Stomach (tissue), 19 donors: ENCODE data around the gene KRTAP7-1. TPM values are rescaled to one million over a fixed set of nuclear protein-coding genes. Genes with fewer than 3 reads are reported as not detected.

Experiments used
- DNase-seq, 2 donors: peaks; one replicate each; pipeline versions ENCODE4 v3.0.0 to v3.0.0-alpha.2; 2013 to 2019
- H3K27ac ChIP-seq, 5 donors: fragments of 200-600 bp in 4 of 5; sonication (generic) in 4 of 5; one replicate each; pipeline ENCODE4 v1.5.1; 2013 to 2019; ENCODE audit warnings: mild to moderate bottlenecking in 1 of 5, moderate library complexity in 1 of 5
- H3K27me3 ChIP-seq, 3 donors: fragments of 200-600 bp; sonication (generic); one replicate each; pipeline ENCODE4 v1.5.1; 2017 to 2019; ENCODE audit warnings: mixed run types in 1 of 3
- H3K36me3 ChIP-seq, 4 donors: fragments of 200-600 bp; sonication (generic); 1 replicate in 3 of 4; 2 replicates in 1 of 4; pipeline ENCODE4 v1.5.1; 2016 to 2019
- H3K4me1 ChIP-seq, 4 donors: fragments of 200-600 bp; sonication (generic); one replicate each; pipeline ENCODE4 v1.5.1; 2016 to 2019
- H3K4me3 ChIP-seq, 4 donors: fragments of 200-600 bp; sonication (generic) in 3 of 4; one replicate each; pipeline ENCODE4 v1.5.1; 2016 to 2019; ENCODE audit warnings: mild to moderate bottlenecking in 1 of 4
- H3K9me3 ChIP-seq, 4 donors: fragments of 200-600 bp; sonication (generic); one replicate each; pipeline ENCODE4 v1.5.1; 2016 to 2019
- EP300 ChIP-seq: sonication (generic); formaldehyde crosslinking; IDR thresholded peaks from one replicate; pipeline ENCODE4 v1.6.1; 2017; ENCODE audit warnings: antibody characterized with exemption
- POLR2A ChIP-seq, 4 donors: fragments of 450-650 bp; IDR thresholded peaks; one replicate each; pipeline ENCODE4 v1.6.1; 2016; ENCODE audit warnings: antibody characterized with exemption in 4 of 4, control low read depth in 2 of 4, mild to moderate bottlenecking in 1 of 4, moderate library complexity in 1 of 4
- POLR2AphosphoS5 ChIP-seq, 3 donors: sonication (generic); formaldehyde crosslinking; IDR thresholded peaks; one replicate each; pipeline ENCODE4 v1.6.1; 2016; ENCODE audit warnings: antibody characterized with exemption in 3 of 3
- WGBS, 5 donors: extraction: QIAGEN DNeasy Blood & Tissue Kit in 3 of 5; methylation state at CpG; one replicate each; pipeline versions ENCODE4 v1.1.5 to v1.1.7; 2013 to 2018; 5-methylcytosine and 5-hydroxymethylcytosine counted together
- intact Hi-C: fragments of 100-400 bp; cut with DNase I; formaldehyde crosslinking; loops from one replicate; pipeline ENCODE4 v1.15.1; 2023; ENCODE audit warnings: low total_unique reads
- long read RNA-seq, 10 donors: transcript quantifications; one replicate each; lab custom pipeline, GENCODE V29; 2026
- polyA plus RNA-seq, 3 donors: library from polyadenylated mRNA; stranded (reverse); fragments of 200-250 nt; gene quantifications; one replicate each; pipeline ENCODE4 v1.2.3, GENCODE V29; 2013
- total RNA-seq, 5 donors: library from RNA; depleted of rRNA; stranded (reverse); fragments of >200 nt; gene quantifications; one replicate each; pipeline versions ENCODE4 v1.1.0 to v1.2.3, GENCODE V29; 2014 to 2016
- TF ChIP-seq, protein P1 (sequence below), 7 experiments: fragments of 450-650 bp in 4 of 7; fragments of 200-600 bp in 3 of 7; sonication (generic) in 3 of 7; IDR thresholded peaks; one replicate each; pipeline ENCODE4 v1.5.1; 2016 to 2019; ENCODE audit warnings: antibody characterized with exemption in 7 of 7, control low read depth in 2 of 7, mild to moderate bottlenecking in 1 of 7
- donor health status: healthy with polysubstance abuse.
- donor health status: Bipolar disorder and iron deficiency.
- donor health status: healthy.

Gene KRTAP7-1
- total RNA-seq: not detected
- polyA plus RNA-seq: not detected
- long read RNA-seq, donor 1: 0 reads
- long read RNA-seq, donor 2: 0 reads
- long read RNA-seq, donor 3: 0 reads
- long read RNA-seq, donor 4: 0 reads
- long read RNA-seq, donor 5: 0 reads
- long read RNA-seq, donor 6: 0 reads
- long read RNA-seq, donor 7: 0 reads
- long read RNA-seq, donor 8: 0 reads
- long read RNA-seq, donor 9: 0 reads
- long read RNA-seq, donor 10: 0 reads

DNA sequence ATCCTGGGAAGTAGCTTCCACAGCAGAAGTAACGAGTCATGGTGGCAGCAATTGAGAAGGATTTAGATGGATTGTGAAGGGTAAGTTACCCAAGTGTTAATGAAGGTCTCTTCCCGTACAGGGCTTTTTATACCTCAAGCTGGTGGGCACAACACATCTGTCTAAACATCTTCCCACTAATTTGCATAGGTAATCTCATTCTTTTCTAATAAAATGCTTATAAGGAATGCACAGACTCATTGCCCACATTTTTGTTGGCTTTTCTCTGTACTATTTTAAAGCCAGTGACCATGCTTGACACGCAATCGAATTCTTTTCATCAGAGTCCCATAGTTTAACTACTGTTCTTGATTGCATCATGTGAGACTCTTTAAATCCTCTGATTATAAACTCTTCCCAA lies at the start of gene KRTAP7-1:
KRTAP7-1 (minus strand) TSS at position 101 of the 400 bp plus-strand sequence; CDS start at position 40, 61 bp downstream.
- Histone ChIP-seq H3K36me3 (no peaks in the 10 kb centered on the region), H3K27ac (no peak within 1 kb of the TSS), H3K4me1 (no peaks in the 10 kb centered on the region), H3K27me3 (no peaks in the 10 kb centered on the region), H3K9me3 (peaks cover 0 to 7% (median 3%) of the 10 kb centered on the region in 4 donors), H3K4me3 (no peak within 1 kb of the TSS)
- DNase-seq: no peak
- TF ChIP-seq, protein P1, sequence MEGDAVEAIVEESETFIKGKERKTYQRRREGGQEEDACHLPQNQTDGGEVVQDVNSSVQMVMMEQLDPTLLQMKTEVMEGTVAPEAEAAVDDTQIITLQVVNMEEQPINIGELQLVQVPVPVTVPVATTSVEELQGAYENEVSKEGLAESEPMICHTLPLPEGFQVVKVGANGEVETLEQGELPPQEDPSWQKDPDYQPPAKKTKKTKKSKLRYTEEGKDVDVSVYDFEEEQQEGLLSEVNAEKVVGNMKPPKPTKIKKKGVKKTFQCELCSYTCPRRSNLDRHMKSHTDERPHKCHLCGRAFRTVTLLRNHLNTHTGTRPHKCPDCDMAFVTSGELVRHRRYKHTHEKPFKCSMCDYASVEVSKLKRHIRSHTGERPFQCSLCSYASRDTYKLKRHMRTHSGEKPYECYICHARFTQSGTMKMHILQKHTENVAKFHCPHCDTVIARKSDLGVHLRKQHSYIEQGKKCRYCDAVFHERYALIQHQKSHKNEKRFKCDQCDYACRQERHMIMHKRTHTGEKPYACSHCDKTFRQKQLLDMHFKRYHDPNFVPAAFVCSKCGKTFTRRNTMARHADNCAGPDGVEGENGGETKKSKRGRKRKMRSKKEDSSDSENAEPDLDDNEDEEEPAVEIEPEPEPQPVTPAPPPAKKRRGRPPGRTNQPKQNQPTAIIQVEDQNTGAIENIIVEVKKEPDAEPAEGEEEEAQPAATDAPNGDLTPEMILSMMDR (IDR thresholded peaks at IDR 0.05): no peak
- no peak for TF ChIP-seq POLR2AphosphoS5 (IDR thresholded peaks at IDR 0.05)
- no peak for TF ChIP-seq POLR2A (IDR thresholded peaks at IDR 0.05)
- TF ChIP-seq EP300: no peak
- WGBS, 5 donors: 75 to 86% (median 81%) methylated on average over 4 of the region's 4 CpGs
- intact Hi-C loops: no loop called here

DNA sequence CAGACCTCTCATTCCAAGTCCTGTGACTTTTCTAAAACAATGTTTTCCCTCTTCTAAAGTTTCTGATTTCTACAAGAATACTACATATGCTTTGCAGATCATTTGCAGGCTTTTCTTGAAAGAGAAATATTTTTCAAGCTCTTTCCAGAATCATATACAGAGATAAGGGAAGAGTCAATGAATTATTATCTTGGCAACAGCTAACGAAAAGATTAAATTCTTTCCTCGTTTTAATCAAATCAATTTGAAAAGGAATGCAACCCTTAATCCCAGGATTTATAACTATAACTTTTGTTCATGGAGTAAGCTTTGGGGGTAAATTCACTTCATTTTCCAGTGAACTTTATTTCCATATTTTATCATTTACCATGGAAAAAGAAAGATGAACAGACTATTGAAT lies 45.0 kb upstream of the KRTAP7-1 start:
- Histone ChIP-seq H3K4me3 (no peak overlapping the region), H3K27ac (no peak overlapping the region), H3K9me3 (no peaks in the 10 kb centered on the region), H3K36me3 (no peaks in the 10 kb centered on the region), H3K27me3 (no peaks in the 10 kb centered on the region), H3K4me1 (no peaks in the 10 kb centered on the region)
- intact Hi-C loops: no loop called here
- no peak for DNase-seq
- TF ChIP-seq POLR2A (IDR thresholded peaks at IDR 0.05) (no peak), EP300 (no peak), POLR2AphosphoS5 (IDR thresholded peaks at IDR 0.05) (no peak)
- TF ChIP-seq, protein P1 (IDR thresholded peaks at IDR 0.05): no peak
- WGBS, 5 donors: 61 to 74% (median 70%) methylated on average over 2 of the region's 2 CpGs

DNA sequence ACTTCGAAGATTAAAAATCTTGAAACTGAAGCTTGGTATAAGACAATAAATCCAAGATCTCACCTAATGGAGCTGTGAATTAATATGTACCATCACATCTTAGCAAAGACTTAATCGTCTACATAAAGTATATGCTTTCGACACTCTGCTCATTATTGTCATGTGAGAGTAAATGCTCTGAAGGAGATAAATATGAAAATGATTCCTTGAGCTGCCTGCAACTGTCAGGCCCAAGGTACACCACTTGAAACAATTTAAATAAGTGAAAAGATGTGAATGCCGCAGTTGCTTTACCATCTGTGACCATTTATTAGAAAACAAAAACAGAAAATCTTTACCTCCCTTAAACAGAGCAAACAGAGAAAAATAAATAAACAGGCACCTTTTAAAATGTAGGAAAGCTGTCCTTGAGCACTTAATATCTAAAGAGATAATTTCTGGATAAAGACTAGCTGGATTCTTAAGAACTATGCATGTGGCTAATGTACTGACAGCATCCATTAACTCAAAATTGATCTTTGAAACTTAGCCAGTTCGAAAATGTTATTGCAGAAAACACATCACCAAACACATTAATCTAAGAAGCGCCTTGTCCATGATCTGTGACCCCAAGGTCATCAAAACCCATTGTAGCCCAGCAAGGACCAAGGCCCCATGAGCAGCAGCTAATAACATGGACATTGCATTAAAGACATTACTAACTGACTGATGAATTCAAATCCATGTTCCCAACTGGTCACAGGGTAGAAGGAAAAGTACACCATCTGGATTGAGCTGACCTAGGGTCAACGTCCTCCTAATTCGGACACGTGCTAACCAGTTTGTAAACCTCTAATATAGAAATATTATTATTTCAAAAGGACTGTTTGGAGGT lies 18.3 kb upstream of the KRTAP7-1 start:
- Histone ChIP-seq H3K27ac (no peak overlapping the region), H3K4me1 (no peaks in the 10 kb centered on the region), H3K27me3 (no peaks in the 10 kb centered on the region), H3K36me3 (no peaks in the 10 kb centered on the region), H3K4me3 (no peak overlapping the region), H3K9me3 (peaks cover 0 to 11% (median 0%) of the 10 kb centered on the region in 4 donors)
- 61 to 71% (median 64%) methylated on average over 9 of the region's 9 CpGs for WGBS, 5 donors
- no peak for DNase-seq
- intact Hi-C loops: no loop called here
- TF ChIP-seq POLR2AphosphoS5 (IDR thresholded peaks at IDR 0.05) (no peak), EP300 (no peak), POLR2A (IDR thresholded peaks at IDR 0.05) (no peak)
- TF ChIP-seq, protein P1 (IDR thresholded peaks at IDR 0.05): no peak

DNA sequence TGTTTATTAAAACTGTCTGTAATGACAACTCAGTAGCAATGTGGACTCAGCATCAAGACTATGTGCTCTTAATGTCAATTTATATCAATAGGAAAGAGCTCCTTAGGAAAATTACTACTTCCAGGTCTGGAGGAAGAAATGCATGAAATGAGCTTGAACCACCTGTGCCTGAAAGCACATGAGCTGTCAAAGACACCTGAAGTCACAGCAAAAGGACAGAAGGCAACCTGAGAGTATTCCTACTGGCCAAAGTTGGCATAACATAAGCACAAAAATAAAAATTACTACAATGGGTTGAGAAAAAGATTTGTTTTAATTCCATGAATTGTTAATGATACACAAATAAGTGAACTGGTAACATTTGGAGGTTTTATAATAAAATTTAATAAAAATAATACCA lies 13.4 kb upstream of the KRTAP7-1 start:
- DNase-seq: no peak
- intact Hi-C loops: no loop called here
- Histone ChIP-seq H3K4me3 (no peak overlapping the region), H3K9me3 (peaks cover 0 to 10% (median 0%) of the 10 kb centered on the region in 4 donors), H3K27ac (no peak overlapping the region), H3K4me1 (no peaks in the 10 kb centered on the region), H3K27me3 (no peaks in the 10 kb centered on the region), H3K36me3 (no peaks in the 10 kb centered on the region)
- TF ChIP-seq POLR2AphosphoS5 (IDR thresholded peaks at IDR 0.05): no peak
- TF ChIP-seq, protein P1 (IDR thresholded peaks at IDR 0.05): peak in 1 of 7 experiments; percentile 16
- TF ChIP-seq EP300: no peak
- TF ChIP-seq POLR2A (IDR thresholded peaks at IDR 0.05): no peak
